ENCODE results near the gene CD200. TPM values are rescaled to one million over a fixed set of nuclear protein-coding genes. Genes with fewer than 3 reads are reported as not detected.

The CD200 gene, protein sequence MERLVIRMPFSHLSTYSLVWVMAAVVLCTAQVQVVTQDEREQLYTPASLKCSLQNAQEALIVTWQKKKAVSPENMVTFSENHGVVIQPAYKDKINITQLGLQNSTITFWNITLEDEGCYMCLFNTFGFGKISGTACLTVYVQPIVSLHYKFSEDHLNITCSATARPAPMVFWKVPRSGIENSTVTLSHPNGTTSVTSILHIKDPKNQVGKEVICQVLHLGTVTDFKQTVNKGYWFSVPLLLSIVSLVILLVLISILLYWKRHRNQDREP
- total RNA-seq (2021) (not detected in 2 replicates), Bru-seq, nascent RNA (percentile 11 among the genes with signal in this experiment), BruChase-seq, experiment 1, labeled RNA remaining after a 2-hour chase (percentile 13 among the genes with signal in this experiment), BruChase-seq, experiment 2, labeled RNA remaining after a 6-hour chase (percentile 8 among the genes with signal in this experiment)
- long read RNA-seq, partial matches to known transcripts = 0 of 1 reads
- long read RNA-seq, other reads (novel, unspliced or antisense) = 0 of 1 reads

DNA sequence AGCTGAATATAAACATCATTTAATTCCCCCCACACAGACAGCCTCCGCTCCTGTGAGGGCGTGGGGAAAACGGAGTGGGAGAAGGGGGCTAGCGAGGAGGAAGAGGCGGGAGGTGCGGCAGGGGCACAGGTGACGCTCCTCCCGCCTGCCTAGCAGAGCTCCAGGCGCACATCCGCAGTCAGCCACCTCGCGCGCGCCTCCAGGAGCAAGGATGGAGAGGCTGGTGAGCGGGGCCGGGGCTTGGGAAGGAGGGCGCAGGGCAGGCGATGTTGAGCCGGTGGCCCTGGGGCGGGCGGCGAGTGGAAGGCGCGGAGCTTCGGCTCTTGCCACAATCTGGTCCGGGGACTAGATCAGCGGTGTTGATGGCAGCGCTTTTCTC, at the start of gene CD200:
TSS of gene CD200 (plus strand) at position 155 of the 379 bp plus-strand sequence. CDS start at position 212, 57 bp downstream.
- peaks cover 65% of the 10 kb centered on the region for H3K27me3 ChIP-seq (replicated peaks; ENCODE audit: insufficient read depth, low read depth, low read length, poor library complexity)
- no TSS peak for BruUV-seq (replicated peaks)
- intact Hi-C loops (cut with micrococcal nuclease; ENCODE audit: unreplicated experiment) = no loop called here
- H3K36me3 ChIP-seq (ENCODE audit: insufficient read depth, low read length, poor library complexity, severe bottlenecking) = no peaks in the 10 kb centered on the region
- TF ChIP-seq, protein P1, sequence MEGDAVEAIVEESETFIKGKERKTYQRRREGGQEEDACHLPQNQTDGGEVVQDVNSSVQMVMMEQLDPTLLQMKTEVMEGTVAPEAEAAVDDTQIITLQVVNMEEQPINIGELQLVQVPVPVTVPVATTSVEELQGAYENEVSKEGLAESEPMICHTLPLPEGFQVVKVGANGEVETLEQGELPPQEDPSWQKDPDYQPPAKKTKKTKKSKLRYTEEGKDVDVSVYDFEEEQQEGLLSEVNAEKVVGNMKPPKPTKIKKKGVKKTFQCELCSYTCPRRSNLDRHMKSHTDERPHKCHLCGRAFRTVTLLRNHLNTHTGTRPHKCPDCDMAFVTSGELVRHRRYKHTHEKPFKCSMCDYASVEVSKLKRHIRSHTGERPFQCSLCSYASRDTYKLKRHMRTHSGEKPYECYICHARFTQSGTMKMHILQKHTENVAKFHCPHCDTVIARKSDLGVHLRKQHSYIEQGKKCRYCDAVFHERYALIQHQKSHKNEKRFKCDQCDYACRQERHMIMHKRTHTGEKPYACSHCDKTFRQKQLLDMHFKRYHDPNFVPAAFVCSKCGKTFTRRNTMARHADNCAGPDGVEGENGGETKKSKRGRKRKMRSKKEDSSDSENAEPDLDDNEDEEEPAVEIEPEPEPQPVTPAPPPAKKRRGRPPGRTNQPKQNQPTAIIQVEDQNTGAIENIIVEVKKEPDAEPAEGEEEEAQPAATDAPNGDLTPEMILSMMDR (conservative IDR thresholded peaks at IDR 0.05; ENCODE audit: low read depth, low read length) = no peak
- no peak for TF ChIP-seq EZH2 (IDR thresholded peaks at IDR 0.05; ENCODE audit: borderline replicate concordance, low read depth, low read length, poor library complexity, severe bottlenecking)
- no peaks in the 10 kb centered on the region for H3K9me3 ChIP-seq (ENCODE audit: low read depth, low read length, poor library complexity, severe bottlenecking)
- peak within 1 kb of the TSS; percentile 34 for H3K4me3 ChIP-seq (ENCODE audit: low read depth, low read length, poor library complexity, severe bottlenecking)
- DNase-seq (ENCODE audit: low spot score) = peak; percentile 18
- POLR2A ChIA-PET (ENCODE audit: low non-redundant PET) = no interaction called here
- CTCF ChIA-PET = no interaction called here
- no peaks in the 10 kb centered on the region for H3K4me1 ChIP-seq (ENCODE audit: insufficient read depth, low read length, poor library complexity, severe bottlenecking)
- no peak within 1 kb of the TSS for H3K27ac ChIP-seq (ENCODE audit: low read depth, low read length, poor library complexity, severe bottlenecking)

DNA sequence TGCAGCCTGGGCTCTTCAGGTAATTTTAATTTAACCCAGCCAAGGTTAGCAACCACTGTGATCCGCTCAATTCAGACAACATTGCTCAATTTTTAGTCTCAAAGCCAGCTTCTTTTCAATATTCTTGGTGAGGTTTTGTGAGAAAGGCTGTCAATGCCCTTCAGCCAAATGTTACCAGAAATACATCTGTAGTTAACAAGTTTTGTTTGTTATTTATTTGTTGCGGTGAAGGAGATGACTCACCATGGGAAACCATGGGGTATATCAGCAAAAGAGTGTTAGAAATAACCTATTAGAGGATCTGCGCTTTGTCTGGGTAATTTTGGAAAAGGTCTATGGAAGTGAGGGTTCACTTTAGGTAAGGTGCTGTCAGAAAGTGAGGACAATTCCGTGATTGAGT, 43.9 kb upstream of the CD200 start:
- peaks cover 10% of the 10 kb centered on the region for H3K4me1 ChIP-seq (ENCODE audit: insufficient read depth, low read length, poor library complexity, severe bottlenecking)
- no peaks in the 10 kb centered on the region for H3K36me3 ChIP-seq (ENCODE audit: insufficient read depth, low read length, poor library complexity, severe bottlenecking)
- no peak for DNase-seq (ENCODE audit: low spot score)
- H3K27me3 ChIP-seq (replicated peaks; ENCODE audit: insufficient read depth, low read depth, low read length, poor library complexity) = no peaks in the 10 kb centered on the region
- H3K9me3 ChIP-seq (ENCODE audit: low read depth, low read length, poor library complexity, severe bottlenecking) = no peaks in the 10 kb centered on the region
- no TSS peak for BruUV-seq (replicated peaks)
- H3K27ac ChIP-seq (ENCODE audit: low read depth, low read length, poor library complexity, severe bottlenecking) = no peak overlapping the region
- intact Hi-C loops (cut with micrococcal nuclease; ENCODE audit: unreplicated experiment) = no loop called here
- H3K4me3 ChIP-seq (ENCODE audit: low read depth, low read length, poor library complexity, severe bottlenecking) = no peak overlapping the region
- ChIA-PET CTCF (no interaction called here), POLR2A (ENCODE audit: low non-redundant PET) (no interaction called here)
- no peak for TF ChIP-seq EZH2 (IDR thresholded peaks at IDR 0.05; ENCODE audit: borderline replicate concordance, low read depth, low read length, poor library complexity, severe bottlenecking)
- TF ChIP-seq, protein P1 (conservative IDR thresholded peaks at IDR 0.05; ENCODE audit: low read depth, low read length) = no peak

DNA sequence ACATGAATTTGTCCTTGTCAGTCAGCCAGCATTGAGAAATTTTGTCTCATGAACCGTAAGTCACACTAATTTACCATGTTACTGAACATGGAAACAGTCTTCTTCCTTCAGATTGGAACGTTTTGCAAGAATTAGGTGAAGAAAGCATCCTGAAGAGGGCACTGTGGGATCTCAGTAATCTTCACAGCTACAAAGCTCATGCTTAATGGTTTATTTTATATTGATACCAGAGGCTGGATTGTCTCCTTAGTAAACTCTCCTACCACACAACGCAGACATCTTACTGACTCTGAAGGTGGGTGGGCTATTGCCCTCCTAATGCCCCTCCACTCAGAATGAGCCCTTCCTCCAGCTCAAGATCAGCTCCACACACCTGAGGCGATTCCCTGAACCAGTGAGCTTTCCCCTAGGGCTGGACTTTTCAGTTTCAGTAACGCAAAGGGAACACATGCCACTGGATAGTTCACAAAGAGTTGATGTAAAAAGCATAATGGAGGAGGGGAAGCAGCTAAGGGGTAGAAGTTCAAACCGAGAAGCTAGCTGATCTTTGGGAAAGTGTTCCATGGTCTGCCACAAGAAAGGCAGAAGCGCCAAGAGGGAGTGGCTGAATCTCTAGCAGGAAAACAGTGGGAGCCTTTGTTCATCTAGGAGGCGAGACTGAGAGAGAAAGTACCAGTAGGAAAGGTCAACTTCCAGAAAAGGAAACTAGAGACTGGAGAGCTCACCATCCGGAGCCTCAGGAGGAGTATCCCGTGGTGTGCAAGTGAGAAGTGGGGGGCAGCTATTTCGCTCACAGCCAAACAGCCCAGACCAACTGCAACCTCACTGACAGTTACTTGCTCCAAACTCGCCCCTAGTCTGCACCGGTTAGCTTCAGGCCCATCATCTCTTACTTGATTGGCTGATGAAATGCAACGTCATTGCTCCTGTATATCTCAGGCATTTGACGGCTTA, 39.3 kb upstream of the CD200 start, which contains the start of gene SLC9C1:
TSS of gene SLC9C1 (minus strand) at position 849 of the 954 bp plus-strand sequence. CDS start 7,425 bp downstream, outside the sequence.
- H3K4me3 ChIP-seq (ENCODE audit: low read depth, low read length, poor library complexity, severe bottlenecking) = peak within 1 kb of the TSS; percentile 12
- no TSS peak for BruUV-seq (replicated peaks)
- intact Hi-C loops (cut with micrococcal nuclease; ENCODE audit: unreplicated experiment) = loop anchor here (1.0 to 5.0 kb wide), 2 partner anchors 226 to 239 kb away; no protein-coding TSS in a partner anchor
- ChIA-PET POLR2A (ENCODE audit: low non-redundant PET) (interaction anchor here (0.5 kb wide), 1 partner anchor 194 kb away, joined by 3 read pairs; no protein-coding TSS in a partner anchor), CTCF (interaction anchor here (0.6 to 1.7 kb wide), 8 partner anchors 11 to 238 kb away, joined by 3 to 13 read pairs (median 5); no protein-coding TSS in a partner anchor)
- TF ChIP-seq EZH2 (IDR thresholded peaks at IDR 0.05; ENCODE audit: borderline replicate concordance, low read depth, low read length, poor library complexity, severe bottlenecking) = no peak
- TF ChIP-seq, protein P1 (conservative IDR thresholded peaks at IDR 0.05; ENCODE audit: low read depth, low read length) = peak; percentile 76
- peaks cover 4% of the 10 kb centered on the region for H3K4me1 ChIP-seq (ENCODE audit: insufficient read depth, low read length, poor library complexity, severe bottlenecking)
- peak; percentile 77 for DNase-seq (ENCODE audit: low spot score)
- H3K36me3 ChIP-seq (ENCODE audit: insufficient read depth, low read length, poor library complexity, severe bottlenecking) = no peaks in the 10 kb centered on the region
- no peaks in the 10 kb centered on the region for H3K27me3 ChIP-seq (replicated peaks; ENCODE audit: insufficient read depth, low read depth, low read length, poor library complexity)
- no peaks in the 10 kb centered on the region for H3K9me3 ChIP-seq (ENCODE audit: low read depth, low read length, poor library complexity, severe bottlenecking)
- no peak within 1 kb of the TSS for H3K27ac ChIP-seq (ENCODE audit: low read depth, low read length, poor library complexity, severe bottlenecking)
